Cardiac muscle cell (in vitro differentiated cells and primary cell): ENCODE data around the gene IL17F. TPM values are rescaled to one million over a fixed set of nuclear protein-coding genes. Genes with fewer than 3 reads are reported as not detected.
A peak's percentile ranks its signal among the peaks of the same experiment; 100 is the strongest.

Source experiments
- DNase-seq, 2 donors: peaks; one replicate each; pipeline versions ENCODE4 v3.0.0 to v3.0.0-alpha.2; 2010 to 2017; ENCODE audit warnings: low read depth in 1 of 2, low spot score in 1 of 2
- H3K27ac ChIP-seq: fragments of 200-600 bp; sonication (generic); 2 replicates; pipeline ENCODE4 v1.5.1; 2016
- H3K27me3 ChIP-seq: fragments of 200-600 bp; sonication (generic); 2 replicates; pipeline ENCODE4 v1.6.0; 2016; ENCODE audit warnings: control low read depth
- H3K36me3 ChIP-seq: fragments of 200-600 bp; sonication (generic); 2 replicates; pipeline ENCODE4 v1.5.1; 2016; ENCODE audit warnings: control low read depth
- H3K4me1 ChIP-seq: fragments of 200-600 bp; sonication (generic); 2 replicates; pipeline ENCODE4 v1.8.1; 2017; ENCODE audit warnings: low read depth, mild to moderate bottlenecking, mixed run types
- H3K4me3 ChIP-seq: fragments of 200-600 bp; sonication (generic); 2 replicates; pipeline ENCODE4 v1.5.1; 2016; ENCODE audit warnings: mild to moderate bottlenecking
- H3K9me3 ChIP-seq: fragments of 200-600 bp; sonication (generic); 2 replicates; pipeline ENCODE4 v1.5.1; 2017; ENCODE audit warnings: low read depth, mild to moderate bottlenecking, control low read depth
- polyA plus RNA-seq: library from polyadenylated mRNA; unstranded; fragments of >200 nt; fragmentation: Nextera tagmentation; extraction: Ambion mirVana; gene quantifications from 2 replicates; pipeline ENCODE4 v1.2.1, GENCODE V29; 2016
- total RNA-seq: library from RNA; depleted of rRNA; stranded (reverse); fragments of >200 nt; gene quantifications from 2 replicates; pipeline ENCODE4 v1.2.3, GENCODE V29; 2016
- TF ChIP-seq, protein P1 (sequence below): IDR thresholded peaks from 2 replicates; pipeline ENCODE4 v1.5.1; 2012; ENCODE audit warnings: low read depth, mild to moderate bottlenecking, low read length

Gene IL17F
- total and polyA plus RNA-seq, 2 experiments from 2014 or later: not detected

DNA sequence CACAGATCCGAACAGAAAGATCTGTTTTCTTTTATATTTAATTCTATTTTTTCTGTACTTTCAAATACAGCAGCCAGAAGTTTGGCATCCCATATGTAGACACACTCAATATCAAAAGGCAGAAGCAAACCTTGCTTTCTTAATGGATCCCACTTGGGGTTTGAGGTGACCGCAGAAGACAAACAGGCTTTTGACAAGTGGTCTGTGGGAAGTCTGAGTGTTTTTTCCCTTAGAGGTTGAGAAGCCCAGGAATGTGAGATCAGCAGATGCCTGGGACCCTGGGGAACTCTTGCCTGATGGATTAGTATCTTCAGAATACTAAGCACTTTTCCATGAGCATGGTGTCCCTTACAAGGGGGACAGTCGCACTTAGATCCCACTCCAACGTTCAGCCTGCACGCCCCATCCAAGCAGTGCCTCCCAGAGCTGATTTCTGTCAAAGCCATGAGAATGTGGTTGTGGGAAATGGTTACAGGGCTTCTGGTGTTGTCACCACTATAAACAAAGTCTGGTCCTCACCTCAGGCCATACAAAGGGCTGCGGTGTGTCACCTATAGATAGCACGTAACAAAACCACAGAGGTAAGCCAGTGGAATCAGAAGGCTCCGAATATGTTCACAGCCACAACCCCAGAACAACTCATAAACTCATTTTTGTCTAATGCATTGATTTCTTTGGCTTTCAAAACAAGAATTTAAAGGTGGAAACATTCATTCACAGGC is 12.7 kb downstream of the IL17F start:
- H3K27me3 ChIP-seq: peaks cover 10% of the 10 kb centered on the region
- no peaks in the 10 kb centered on the region for H3K4me1 ChIP-seq
- H3K27ac ChIP-seq: no peak overlapping the region
- TF ChIP-seq, protein P1, sequence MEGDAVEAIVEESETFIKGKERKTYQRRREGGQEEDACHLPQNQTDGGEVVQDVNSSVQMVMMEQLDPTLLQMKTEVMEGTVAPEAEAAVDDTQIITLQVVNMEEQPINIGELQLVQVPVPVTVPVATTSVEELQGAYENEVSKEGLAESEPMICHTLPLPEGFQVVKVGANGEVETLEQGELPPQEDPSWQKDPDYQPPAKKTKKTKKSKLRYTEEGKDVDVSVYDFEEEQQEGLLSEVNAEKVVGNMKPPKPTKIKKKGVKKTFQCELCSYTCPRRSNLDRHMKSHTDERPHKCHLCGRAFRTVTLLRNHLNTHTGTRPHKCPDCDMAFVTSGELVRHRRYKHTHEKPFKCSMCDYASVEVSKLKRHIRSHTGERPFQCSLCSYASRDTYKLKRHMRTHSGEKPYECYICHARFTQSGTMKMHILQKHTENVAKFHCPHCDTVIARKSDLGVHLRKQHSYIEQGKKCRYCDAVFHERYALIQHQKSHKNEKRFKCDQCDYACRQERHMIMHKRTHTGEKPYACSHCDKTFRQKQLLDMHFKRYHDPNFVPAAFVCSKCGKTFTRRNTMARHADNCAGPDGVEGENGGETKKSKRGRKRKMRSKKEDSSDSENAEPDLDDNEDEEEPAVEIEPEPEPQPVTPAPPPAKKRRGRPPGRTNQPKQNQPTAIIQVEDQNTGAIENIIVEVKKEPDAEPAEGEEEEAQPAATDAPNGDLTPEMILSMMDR: no peak
- no peaks in the 10 kb centered on the region for H3K9me3 ChIP-seq
- H3K4me3 ChIP-seq: no peak overlapping the region
- H3K36me3 ChIP-seq: no peaks in the 10 kb centered on the region
- DNase-seq: peak in 1 of 2 donors; percentile 8

DNA sequence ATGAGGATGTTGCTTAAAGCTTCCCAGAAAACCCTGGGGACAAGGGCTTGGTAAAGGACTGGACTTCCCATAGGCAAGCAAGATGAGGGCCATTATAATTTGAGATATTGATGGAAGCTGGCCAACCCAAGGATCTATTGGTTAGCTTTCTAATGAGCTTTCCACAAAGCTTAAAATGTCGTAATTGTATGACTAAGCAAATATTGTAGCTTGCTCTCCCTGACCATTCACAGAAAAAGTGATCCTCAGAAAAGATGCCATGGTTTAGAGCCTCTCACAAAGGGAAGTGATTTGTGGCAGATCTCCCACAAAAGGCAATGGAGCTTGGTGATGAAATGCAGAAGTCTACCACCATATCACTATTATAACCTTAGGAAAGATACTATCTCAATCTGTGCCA is 13.6 kb downstream of the IL17F start:
- H3K27ac ChIP-seq: no peak overlapping the region
- TF ChIP-seq, protein P1: no peak
- H3K36me3 ChIP-seq: no peaks in the 10 kb centered on the region
- H3K9me3 ChIP-seq: no peaks in the 10 kb centered on the region
- DNase-seq: no peak
- H3K4me1 ChIP-seq: no peaks in the 10 kb centered on the region
- H3K27me3 ChIP-seq: peaks cover 2% of the 10 kb centered on the region
- no peak overlapping the region for H3K4me3 ChIP-seq

DNA sequence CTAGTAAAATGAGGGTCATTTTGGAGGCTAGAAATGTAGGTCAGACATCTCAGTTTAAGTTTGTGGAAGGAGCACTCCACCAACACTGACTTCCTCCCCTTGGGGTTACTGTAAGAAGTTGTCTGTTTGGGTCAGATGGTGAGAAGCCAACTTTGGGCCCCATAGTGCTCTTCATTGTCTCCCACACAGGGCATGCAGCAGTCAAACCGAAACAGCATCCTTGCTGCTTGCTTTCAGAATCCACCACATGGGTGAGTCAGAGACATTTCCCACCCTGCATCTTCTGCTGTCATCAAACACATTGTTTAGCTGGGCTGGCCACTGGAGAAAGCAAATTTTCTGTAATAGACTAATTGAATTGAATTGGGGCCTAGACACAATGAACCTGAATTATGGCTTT is 16.8 kb downstream of the IL17F start:
- Histone ChIP-seq H3K27ac (no peak overlapping the region), H3K4me3 (no peak overlapping the region), H3K36me3 (no peaks in the 10 kb centered on the region), H3K9me3 (no peaks in the 10 kb centered on the region), H3K4me1 (no peaks in the 10 kb centered on the region), H3K27me3 (peaks cover 23% of the 10 kb centered on the region)
- TF ChIP-seq, protein P1: no peak
- DNase-seq: no peak

DNA sequence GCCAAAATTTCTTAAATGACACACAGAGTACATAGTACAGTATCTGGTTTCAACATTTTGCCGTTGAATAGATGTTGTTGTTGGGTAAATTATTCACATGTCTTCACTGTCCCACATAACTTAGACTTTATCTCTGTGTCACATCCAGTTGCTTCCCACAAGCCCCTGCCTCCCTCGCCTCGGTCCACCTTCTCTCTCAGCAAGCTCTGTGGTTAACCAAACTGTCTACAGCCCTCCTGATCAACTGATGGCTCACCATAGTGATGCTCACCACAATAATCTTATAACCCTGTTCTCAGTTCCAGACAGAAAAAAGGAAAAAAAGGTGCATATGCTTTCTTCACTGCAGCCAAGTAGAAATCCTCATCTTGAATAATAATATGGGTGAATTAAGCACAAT is 23.0 kb downstream of the IL17F start:
- Histone ChIP-seq H3K9me3 (no peaks in the 10 kb centered on the region), H3K4me1 (no peaks in the 10 kb centered on the region), H3K36me3 (no peaks in the 10 kb centered on the region), H3K27me3 (peaks cover 29% of the 10 kb centered on the region), H3K27ac (no peak overlapping the region), H3K4me3 (no peak overlapping the region)
- TF ChIP-seq, protein P1: no peak
- DNase-seq: no peak

DNA sequence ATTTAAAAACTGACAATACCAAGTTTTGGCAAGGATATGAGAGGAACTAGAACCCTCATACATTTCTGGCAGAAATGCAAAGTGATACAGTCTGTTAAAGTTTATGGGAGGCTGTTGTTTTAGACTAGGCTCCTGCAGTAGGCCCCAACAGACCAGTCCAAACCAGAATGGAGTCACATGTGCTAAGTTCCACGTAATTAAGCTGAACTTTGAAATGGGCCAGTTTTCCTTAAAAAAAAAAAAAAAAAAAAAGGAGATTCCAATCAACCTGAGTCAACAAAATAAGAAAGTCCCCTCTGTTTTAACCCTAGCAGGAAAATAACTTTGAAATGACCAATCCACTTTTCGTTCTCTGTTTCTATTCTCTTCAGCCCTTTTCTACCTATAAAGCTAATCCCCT is 26.5 kb downstream of the IL17F start:
- H3K36me3 ChIP-seq: no peaks in the 10 kb centered on the region
- no peak overlapping the region for H3K4me3 ChIP-seq
- DNase-seq: no peak
- no peaks in the 10 kb centered on the region for H3K4me1 ChIP-seq
- TF ChIP-seq, protein P1: no peak
- H3K27ac ChIP-seq: no peak overlapping the region
- H3K9me3 ChIP-seq: no peaks in the 10 kb centered on the region
- H3K27me3 ChIP-seq: peaks cover 8% of the 10 kb centered on the region
